GM12892 (cell line): ENCODE measurements around the gene UNC80.

Experiments used
- DNase-seq: peaks from one replicate; pipeline ENCODE4 v3.0.0; 2011; ENCODE audit not compliant: insufficient read length
- FAIRE-seq: peaks from 2 replicates; lab custom pipeline; 2011; peaks lifted over from hg19 to GRCh38; lab: Jason Lieb, UNC
- POLR2A ChIP-seq: IDR thresholded peaks from 2 replicates; pipeline ENCODE4 v1.6.1; 2011; ENCODE audit warnings: low read depth, low read length, control low read depth
- POLR2AphosphoS5 ChIP-seq: IDR thresholded peaks from 2 replicates; pipeline ENCODE4 v1.6.1; 2011; ENCODE audit warnings: low read depth, low read length, control low read depth
- TAF1 ChIP-seq: IDR thresholded peaks from 2 replicates; pipeline ENCODE4 v1.6.1; 2011; ENCODE audit warnings: low read depth, mild to moderate bottlenecking, control low read depth, low read length, borderline replicate concordance

UNC80 gene

GRCh38 chr2:209977386-209978239 is 206.0 kb downstream of the UNC80 start:
- DNase-seq, result no peak
- FAIRE-seq, result no peak
- TF ChIP-seq POLR2A (no peak), TAF1 (no peak), POLR2AphosphoS5 (no peak)

- no peak for TF ChIP-seq POLR2AphosphoS5
- DNase-seq (no peak), FAIRE-seq (no peak)
Observed at GRCh38 chr2:209984291-209984690, 212.7 kb downstream of the UNC80 start.

DNA sequence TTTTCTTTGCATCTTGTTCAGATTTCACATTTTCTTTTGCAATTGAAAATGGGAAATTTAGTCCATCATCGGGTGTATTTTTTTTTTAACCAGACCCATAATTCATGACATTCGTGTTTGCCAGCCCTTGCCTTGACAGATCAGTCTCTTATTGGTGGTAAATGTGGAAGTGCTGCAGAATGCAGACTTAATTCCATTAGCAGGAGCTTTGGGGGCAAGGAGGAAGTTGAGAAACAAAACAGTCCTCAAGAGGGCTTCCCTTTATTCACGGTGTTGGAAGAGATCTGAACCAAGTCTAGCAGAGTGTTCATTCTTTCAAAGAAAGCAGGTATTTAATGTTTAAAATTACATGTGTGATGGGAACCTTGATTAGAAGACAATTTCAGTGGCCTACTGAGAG is 214.2 kb downstream of the UNC80 start:
- no peak for TF ChIP-seq POLR2A
- no peak for FAIRE-seq
- no peak for DNase-seq

DNA sequence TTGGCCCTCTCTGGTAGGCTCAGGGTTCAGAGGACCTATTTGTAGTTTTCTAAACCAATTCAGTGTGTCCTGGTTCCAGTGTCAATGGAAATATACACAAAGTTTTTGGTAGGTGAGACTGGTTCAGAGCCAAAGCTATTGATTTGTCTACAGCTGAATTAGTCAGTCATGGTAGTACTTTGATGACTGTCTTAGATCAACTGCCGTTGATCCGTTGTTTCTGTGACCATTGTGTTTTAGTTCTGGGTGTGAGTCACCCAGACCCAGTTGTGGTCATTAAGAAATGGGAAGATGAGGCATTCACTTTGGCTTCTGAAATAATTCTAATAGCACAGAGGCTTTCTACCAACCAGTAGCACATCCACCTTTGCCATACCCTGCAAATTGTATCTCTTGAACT is 214.8 kb downstream of the UNC80 start:
- no peak for FAIRE-seq
- no peak for DNase-seq
- TF ChIP-seq POLR2AphosphoS5, result no peak
- TF ChIP-seq TAF1, result no peak
- no peak for TF ChIP-seq POLR2A

DNA sequence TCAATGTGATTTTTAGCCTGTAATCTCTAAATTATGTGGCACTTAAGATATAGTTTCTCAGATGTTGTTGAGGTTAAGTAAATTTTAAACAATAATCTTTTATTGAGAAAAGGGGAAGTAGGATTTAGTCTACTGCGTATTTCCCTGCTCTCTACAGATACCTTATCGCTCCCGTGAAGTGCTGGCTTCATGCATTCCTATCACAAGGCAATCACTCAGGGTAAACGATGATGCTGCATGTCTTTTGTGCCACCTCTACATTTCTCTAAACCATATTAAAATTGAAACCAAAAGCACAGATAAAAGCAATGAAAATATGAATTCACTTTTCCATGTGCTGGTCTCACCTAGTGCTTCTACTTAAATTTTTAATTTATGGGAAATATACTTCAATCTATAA is 216.4 kb downstream of the UNC80 start:
- no peak for DNase-seq
- TF ChIP-seq POLR2A (no peak), POLR2AphosphoS5 (no peak), TAF1 (no peak)
- FAIRE-seq, result peak; percentile 21

- TF ChIP-seq TAF1 (no peak), POLR2A (no peak), POLR2AphosphoS5 (no peak)
- DNase-seq (no peak), FAIRE-seq (no peak)
Observed at GRCh38 chr2:209990838-209991237, 219.2 kb downstream of the UNC80 start.

DNA sequence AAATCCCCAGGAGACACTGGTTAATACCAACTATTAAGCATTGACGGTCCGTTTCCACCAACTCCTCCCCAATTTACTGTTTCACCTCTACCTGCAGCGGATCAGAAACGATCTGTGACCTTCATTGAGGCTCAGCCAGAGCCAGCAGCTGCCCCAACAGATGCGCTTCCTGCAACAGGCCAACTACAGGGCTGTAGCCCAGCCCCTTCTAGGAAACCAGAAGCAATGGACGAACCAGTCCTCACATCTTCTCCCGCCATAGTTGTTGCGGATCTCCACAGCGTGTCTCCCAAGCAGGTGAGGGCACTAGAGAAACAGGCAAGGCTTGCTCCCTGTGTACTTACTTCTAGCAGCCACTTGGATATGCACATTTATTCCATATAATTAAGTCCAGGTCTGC is 222.3 kb downstream of the UNC80 start:
- TF ChIP-seq TAF1 (no peak), POLR2AphosphoS5 (no peak), POLR2A (no peak)
- DNase-seq, result no peak
- FAIRE-seq, result no peak

GRCh38 chr2:209998596-209998995 is 227.0 kb downstream of the UNC80 start:
- FAIRE-seq, result no peak
- TF ChIP-seq POLR2AphosphoS5 (no peak), TAF1 (no peak), POLR2A (no peak)
- DNase-seq, result no peak

DNA sequence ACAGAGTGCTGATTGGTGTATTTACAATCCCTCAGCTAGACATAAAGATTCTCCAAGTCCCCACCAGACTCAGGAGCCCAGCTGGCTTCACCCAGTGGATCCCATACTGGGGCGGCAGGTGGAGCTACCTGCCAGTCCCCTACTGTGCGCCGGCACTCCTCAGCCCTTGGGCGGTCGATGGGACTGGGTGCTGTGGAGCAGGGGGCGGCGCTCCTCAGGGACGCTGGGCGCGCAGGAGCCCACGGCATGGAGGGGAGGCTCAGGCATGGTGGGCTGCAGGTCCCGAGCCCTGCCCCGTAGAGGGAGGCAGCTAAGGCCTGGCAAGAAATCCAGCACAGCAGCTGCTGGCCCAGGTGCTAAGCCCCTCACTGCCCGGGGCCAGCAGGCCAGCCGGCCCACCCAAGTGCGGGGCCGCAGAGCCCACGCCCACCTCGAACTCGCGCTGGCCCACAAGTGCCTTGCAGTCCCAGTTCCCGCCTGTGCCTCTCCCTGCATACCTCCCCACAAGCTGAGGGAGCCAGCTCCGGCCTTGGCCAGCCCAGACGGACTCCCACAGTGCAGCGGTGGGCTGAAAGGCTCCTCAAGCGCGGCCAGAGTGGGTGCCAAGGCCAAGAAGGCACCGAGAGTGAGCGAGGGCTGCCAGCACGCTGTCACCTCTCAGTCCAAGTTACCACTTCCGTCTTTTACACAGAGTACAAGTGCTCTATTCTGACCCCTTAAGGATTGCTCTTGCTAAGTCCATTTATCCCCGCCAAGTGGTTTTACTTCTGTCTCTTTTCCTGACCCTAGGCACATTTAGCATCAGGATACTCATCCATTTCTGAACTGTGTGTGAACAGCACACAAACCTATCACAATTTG is 229.1 kb downstream of the UNC80 start:
- no peak for FAIRE-seq
- DNase-seq, result no peak
- TF ChIP-seq TAF1 (no peak), POLR2AphosphoS5 (no peak), POLR2A (no peak)

DNA sequence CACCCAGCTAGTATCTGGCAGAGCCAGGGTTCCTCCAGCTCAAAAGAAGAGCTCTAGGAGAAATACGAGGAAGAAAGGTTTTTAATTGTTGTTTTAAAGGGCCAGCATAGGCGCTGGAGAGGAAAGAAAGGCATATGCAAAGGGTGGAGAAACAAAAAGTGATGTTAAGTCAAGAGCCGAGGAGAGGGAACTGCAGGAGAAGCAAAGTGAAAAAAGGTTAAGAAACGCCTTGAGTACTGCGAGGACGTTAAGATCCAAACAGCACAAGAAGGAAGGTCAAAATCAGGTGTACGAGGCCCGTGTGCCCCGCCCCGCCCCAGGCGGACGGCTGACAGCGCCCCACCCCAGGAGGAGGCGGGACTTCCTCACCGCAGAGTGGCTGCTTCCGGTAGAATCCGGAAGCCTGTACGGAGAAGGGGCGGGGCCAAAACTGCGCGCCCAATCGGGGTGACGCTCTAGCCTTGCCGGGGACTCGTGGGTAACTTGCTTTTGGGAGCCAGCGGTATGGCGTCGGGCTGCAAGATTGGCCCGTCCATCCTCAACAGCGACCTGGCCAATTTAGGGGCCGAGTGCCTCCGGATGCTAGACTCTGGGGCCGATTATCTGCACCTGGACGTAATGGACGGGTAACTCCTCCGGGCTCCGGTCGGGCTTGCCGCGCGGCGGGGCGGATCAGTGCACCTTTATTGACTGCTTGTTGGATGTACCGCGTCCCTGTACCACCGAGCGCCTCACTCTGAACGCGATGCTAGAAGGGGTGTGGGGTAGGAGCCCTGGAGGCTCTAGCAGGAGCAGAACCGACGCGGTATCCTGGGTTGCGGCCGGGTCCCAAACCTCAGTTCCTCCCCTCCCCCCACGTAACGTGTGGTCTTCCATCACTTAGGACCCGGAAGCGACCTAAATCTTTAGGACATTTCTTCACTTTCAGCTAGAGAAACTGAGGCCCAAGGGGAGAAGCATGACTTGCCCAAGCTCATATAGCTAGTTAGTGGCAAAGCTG is 230.8 kb downstream of the UNC80 start, which contains the start of gene RPE:
RPE (plus strand) TSS at position 481 of the 1,000 bp plus-strand sequence; CDS start at position 505, 24 bp downstream.
- FAIRE-seq (peak; percentile 99), DNase-seq (peak; percentile 73)
- peak; percentile 84 for TF ChIP-seq POLR2AphosphoS5
- peak; percentile 81 for TF ChIP-seq POLR2A
- peak; percentile 79 for TF ChIP-seq TAF1

- DNase-seq (no peak), FAIRE-seq (no peak)
- no peak for TF ChIP-seq POLR2A
Observed at GRCh38 chr2:210003359-210003758, 231.7 kb downstream of the UNC80 start.
